Measurements from ENCODE around the gene ENTREP1. TPM values are rescaled to one million over a fixed set of nuclear protein-coding genes. Genes with fewer than 3 reads are reported as not detected.

Gene ENTREP1, protein sequence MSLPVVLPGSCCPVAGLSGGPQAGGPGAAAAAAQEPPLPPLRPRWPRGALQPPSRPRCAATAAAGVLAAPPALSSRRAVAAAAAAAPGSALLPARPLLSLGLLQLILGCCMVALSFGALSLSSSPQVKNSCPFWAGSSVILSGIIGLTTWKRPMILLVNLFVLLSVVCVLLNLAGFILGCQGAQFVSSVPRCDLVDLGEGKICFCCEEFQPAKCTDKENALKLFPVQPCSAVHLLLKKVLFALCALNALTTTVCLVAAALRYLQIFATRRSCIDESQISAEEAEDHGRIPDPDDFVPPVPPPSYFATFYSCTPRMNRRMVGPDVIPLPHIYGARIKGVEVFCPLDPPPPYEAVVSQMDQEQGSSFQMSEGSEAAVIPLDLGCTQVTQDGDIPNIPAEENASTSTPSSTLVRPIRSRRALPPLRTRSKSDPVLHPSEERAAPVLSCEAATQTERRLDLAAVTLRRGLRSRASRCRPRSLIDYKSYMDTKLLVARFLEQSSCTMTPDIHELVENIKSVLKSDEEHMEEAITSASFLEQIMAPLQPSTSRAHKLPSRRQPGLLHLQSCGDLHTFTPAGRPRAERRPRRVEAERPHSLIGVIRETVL
- total RNA-seq (2022; extraction: Qiagen RNA extraction) = 0.43 to 0.74 TPM (median 0.57 TPM) in 5 replicates

DNA sequence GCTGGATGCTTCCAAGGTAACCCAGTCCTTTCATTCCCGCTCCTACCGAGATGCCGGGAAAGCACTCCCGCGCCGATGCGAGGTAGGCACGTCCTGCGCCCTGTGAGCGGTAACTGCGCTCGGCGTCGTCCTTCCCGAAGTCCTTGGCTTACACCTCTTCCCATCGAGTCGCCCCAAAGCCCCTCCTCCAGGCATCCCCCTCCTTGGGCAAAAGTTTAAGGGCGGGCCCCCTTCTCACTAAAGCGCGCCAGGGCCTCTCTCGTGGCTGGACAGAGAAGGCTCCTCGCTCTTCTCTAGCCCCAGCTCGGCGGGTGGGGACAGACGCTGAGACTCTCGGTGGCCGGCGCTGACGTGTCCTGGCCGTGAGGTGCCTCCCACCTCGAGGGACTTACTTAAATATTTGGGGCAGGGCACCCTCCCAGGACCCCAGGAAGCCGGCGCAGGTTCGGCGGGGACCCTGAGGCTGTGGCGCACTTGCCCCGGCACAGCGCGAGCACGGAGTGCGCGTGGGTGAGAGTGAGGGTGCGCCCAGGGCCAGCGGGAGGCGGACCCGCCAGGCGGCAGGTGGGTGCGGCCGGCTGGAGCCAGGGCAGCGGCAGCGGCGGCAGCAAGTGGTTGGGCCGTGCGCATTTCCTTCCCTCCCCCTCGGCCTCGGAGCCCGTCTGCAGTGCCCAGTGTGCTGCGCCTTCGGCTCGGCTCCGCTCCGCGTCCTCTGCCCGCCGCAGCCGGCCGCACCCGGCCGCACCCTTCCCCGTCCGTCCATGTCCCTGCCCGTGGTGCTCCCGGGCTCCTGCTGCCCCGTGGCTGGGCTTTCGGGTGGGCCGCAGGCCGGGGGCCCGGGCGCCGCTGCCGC is at the start of gene ENTREP1:
ENTREP1 (plus strand) TSS at position 667 of the 853 bp plus-strand sequence; CDS start at position 762, 95 bp downstream.

Other genes starting within 250 kb of the ENTREP1 start
- 3.9 to 5.4 TPM (median 5.0 TPM) in 5 replicates for gene TJP2, start 150.9 kb upstream of the ENTREP1 start, total RNA-seq (2022; extraction: Qiagen RNA extraction)

All from A549 treated with CORT108297 at 1 μM for 4 hours (cell line).